MM.1S (cell line): ENCODE results near the gene C10orf53.

ENCODE experiments used
- DNase-seq: peaks from one replicate; pipeline ENCODE4 v3.0.0-alpha.2; 2015
- H2AFZ ChIP-seq: fragments of 300-600 bp; sonication (generic); 2 replicates; pipeline ENCODE4 v1.6.0; 2016; ENCODE audit warnings: antibody characterized with exemption, low read length
- H3F3A ChIP-seq: fragments of 300-600 bp; sonication (generic); 2 replicates; pipeline ENCODE4 v1.6.1; 2016; ENCODE audit warnings: mild to moderate bottlenecking, antibody characterized with exemption, low read length, moderate library complexity, mixed read lengths; ENCODE audit not compliant: insufficient read depth
- H3K27ac ChIP-seq: fragments of 300-600 bp; sonication (generic); 2 replicates; pipeline ENCODE4 v1.5.1; 2016; ENCODE audit warnings: mild to moderate bottlenecking, low read length
- H3K27me3 ChIP-seq: fragments of 300-600 bp; sonication (generic); replicated peaks from 2 replicates; pipeline ENCODE4 v1.6.0; 2016; ENCODE audit warnings: low read length; ENCODE audit not compliant: insufficient read depth
- H3K36me3 ChIP-seq: fragments of 300-600 bp; sonication (generic); replicated peaks from 2 replicates; pipeline ENCODE4 v1.6.1; 2016; ENCODE audit warnings: mild to moderate bottlenecking, low read length, mixed read lengths; ENCODE audit not compliant: insufficient read depth
- H3K4me1 ChIP-seq: fragments of 300-600 bp; sonication (generic); 2 replicates; pipeline ENCODE4 v1.6.1; 2016; ENCODE audit warnings: low read length, mixed read lengths
- H3K4me2 ChIP-seq: fragments of 300-600 bp; sonication (generic); 2 replicates; pipeline ENCODE4 v1.6.0; 2016; ENCODE audit warnings: low read depth, low read length
- H3K4me3 ChIP-seq: fragments of 300-600 bp; sonication (generic); 2 replicates; pipeline ENCODE4 v1.5.1; 2016; ENCODE audit warnings: low read length, mixed read lengths
- H3K79me2 ChIP-seq: fragments of 300-600 bp; sonication (generic); 2 replicates; pipeline ENCODE4 v1.6.1; 2016; ENCODE audit warnings: mixed run types, low read length, mixed read lengths
- H3K9ac ChIP-seq: fragments of 300-600 bp; sonication (generic); 2 replicates; pipeline ENCODE4 v1.6.1; 2016; ENCODE audit warnings: low read length, mixed read lengths
- H3K9me2 ChIP-seq: fragments of 300-600 bp; sonication (generic); replicated peaks from 2 replicates; pipeline ENCODE4 v1.6.1; 2016; ENCODE audit warnings: mild to moderate bottlenecking, low read length, mixed read lengths; ENCODE audit not compliant: insufficient read depth
- H3K9me3 ChIP-seq: fragments of 300-600 bp; sonication (generic); replicated peaks from 2 replicates; pipeline ENCODE4 v1.6.1; 2016; ENCODE audit warnings: mild to moderate bottlenecking, low read length, mixed read lengths; ENCODE audit not compliant: insufficient read depth
- H4K20me1 ChIP-seq: fragments of 300-600 bp; sonication (generic); 2 replicates; pipeline ENCODE4 v1.6.1; 2016; ENCODE audit warnings: mild to moderate bottlenecking, low read length, moderate library complexity, mixed read lengths; ENCODE audit not compliant: insufficient read depth
- EZH2 ChIP-seq: fragments of 300-600 bp; sonication (generic); optimal IDR thresholded peaks from 2 replicates; pipeline ENCODE3; 2017; ENCODE audit warnings: low read depth, mild to moderate bottlenecking, antibody characterized with exemption, low read length, mixed read lengths
- EZH2phosphoT487 ChIP-seq: fragments of 300-600 bp; sonication (generic); IDR thresholded peaks from 2 replicates; pipeline ENCODE4 v1.6.1; 2018; ENCODE audit warnings: antibody characterized with exemption, low read length
- TF ChIP-seq, protein P1 (sequence below): fragments of 300-600 bp; sonication (generic); IDR thresholded peaks from 2 replicates; pipeline ENCODE4 v1.5.1; 2016; ENCODE audit warnings: antibody characterized with exemption, low read length, mixed read lengths

The C10orf53 gene

DNA sequence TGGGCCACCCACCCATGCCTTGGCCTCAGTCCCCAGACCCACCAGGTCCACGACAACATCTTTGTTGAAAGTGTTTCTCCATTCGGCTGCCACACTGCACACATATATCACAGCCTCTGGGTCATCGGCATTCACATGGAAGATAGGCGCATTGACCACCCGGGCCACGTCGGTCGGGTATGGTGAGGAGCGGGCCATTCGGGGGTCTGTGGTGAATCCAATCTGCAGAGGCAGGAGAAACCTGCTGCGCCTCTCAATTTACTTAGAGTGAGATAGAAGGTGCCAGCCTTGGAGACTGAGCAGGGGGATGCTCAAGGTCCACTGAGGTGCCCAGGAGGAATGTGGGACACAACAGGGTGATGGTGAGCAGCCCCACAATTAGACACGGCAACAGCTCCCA is 66.3 kb downstream of the C10orf53 start:
- Histone ChIP-seq H3K9me2 (no peaks in the 10 kb centered on the region), H3K4me3 (no peak overlapping the region), H3F3A (no peaks in the 10 kb centered on the region), H3K9me3 (no peaks in the 10 kb centered on the region), H3K9ac (no peak overlapping the region), H4K20me1 (no peaks in the 10 kb centered on the region), H3K79me2 (no peaks in the 10 kb centered on the region), H3K27ac (no peak overlapping the region), H3K4me1 (no peaks in the 10 kb centered on the region), H3K4me2 (no peak overlapping the region), H3K36me3 (no peaks in the 10 kb centered on the region), H2AFZ (no peak overlapping the region), H3K27me3 (no peaks in the 10 kb centered on the region; the same call in 1 of the 2 replicates)
- TF ChIP-seq, protein P1, sequence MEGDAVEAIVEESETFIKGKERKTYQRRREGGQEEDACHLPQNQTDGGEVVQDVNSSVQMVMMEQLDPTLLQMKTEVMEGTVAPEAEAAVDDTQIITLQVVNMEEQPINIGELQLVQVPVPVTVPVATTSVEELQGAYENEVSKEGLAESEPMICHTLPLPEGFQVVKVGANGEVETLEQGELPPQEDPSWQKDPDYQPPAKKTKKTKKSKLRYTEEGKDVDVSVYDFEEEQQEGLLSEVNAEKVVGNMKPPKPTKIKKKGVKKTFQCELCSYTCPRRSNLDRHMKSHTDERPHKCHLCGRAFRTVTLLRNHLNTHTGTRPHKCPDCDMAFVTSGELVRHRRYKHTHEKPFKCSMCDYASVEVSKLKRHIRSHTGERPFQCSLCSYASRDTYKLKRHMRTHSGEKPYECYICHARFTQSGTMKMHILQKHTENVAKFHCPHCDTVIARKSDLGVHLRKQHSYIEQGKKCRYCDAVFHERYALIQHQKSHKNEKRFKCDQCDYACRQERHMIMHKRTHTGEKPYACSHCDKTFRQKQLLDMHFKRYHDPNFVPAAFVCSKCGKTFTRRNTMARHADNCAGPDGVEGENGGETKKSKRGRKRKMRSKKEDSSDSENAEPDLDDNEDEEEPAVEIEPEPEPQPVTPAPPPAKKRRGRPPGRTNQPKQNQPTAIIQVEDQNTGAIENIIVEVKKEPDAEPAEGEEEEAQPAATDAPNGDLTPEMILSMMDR: no peak
- TF ChIP-seq EZH2phosphoT487 (no peak), EZH2 (no peak)
- no peak for DNase-seq

DNA sequence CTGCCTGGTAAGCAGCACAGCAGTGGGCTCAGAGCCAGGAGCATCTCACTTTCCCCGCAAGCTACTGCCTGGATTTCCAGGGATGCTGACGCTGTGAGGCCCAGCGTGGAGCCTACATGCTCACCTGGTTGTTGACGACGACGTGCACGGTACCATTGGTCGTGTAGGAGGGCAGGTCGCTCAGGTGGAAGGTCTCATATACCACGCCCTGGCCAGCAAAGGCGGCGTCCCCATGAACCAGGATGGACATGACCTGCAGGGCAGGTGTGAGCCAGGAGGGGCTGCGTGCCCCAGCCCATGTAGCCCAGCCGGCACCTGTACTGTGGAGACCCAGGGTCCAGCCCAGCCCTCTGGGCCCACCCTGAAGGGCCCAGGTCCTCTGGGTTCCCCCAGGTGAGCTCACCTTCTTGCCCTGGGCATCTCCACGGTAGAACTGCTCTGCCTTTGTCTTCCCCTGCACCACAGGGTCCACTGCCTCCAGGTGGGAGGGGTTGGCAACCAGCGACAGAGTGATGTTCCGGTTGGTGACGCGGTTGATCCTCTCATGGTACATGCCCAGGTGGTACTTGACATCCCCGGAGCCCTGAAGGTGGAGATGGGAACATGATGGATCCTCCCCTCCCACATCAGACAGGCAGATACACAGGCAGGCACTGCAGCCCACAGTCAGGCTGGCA is 67.3 kb downstream of the C10orf53 start:
- no peak overlapping the region for H3K27ac ChIP-seq
- no peaks in the 10 kb centered on the region for H3K36me3 ChIP-seq
- no peak for DNase-seq
- no peak overlapping the region for H3K4me2 ChIP-seq
- no peaks in the 10 kb centered on the region for H3K79me2 ChIP-seq
- no peak overlapping the region for H2AFZ ChIP-seq
- H3K4me3 ChIP-seq: no peak overlapping the region
- no peaks in the 10 kb centered on the region for H3K4me1 ChIP-seq
- H3K9me3 ChIP-seq: no peaks in the 10 kb centered on the region
- no peaks in the 10 kb centered on the region for H3F3A ChIP-seq
- no peaks in the 10 kb centered on the region for H4K20me1 ChIP-seq
- TF ChIP-seq, protein P1: no peak
- no peak for TF ChIP-seq EZH2
- H3K9ac ChIP-seq: no peak overlapping the region
- no peaks in the 10 kb centered on the region; the same call in 1 of the 2 replicates for H3K27me3 ChIP-seq
- no peaks in the 10 kb centered on the region for H3K9me2 ChIP-seq
